Chondrocyte (in vitro differentiated cells): Measurements from ENCODE around the gene RPS14. TPM values are rescaled to one million over a fixed set of nuclear protein-coding genes. Genes with fewer than 3 reads are reported as not detected.
"Not testable (repeated sequence)": the region's sequence is repeated elsewhere in the genome, so short reads cannot be mapped to it uniquely, and the experiment has no call there.

Experiments
- DNase-seq: peaks from one replicate; pipeline ENCODE4 v3.0.0; 2021; ENCODE audit warnings: mixed read lengths, low spot score
- H3K27ac Mint-ChIP-seq: one replicate; pipeline ENCODE4 v1.8.0; 2021; ENCODE audit warnings: mild to moderate bottlenecking, moderate library complexity, mixed read lengths; ENCODE audit not compliant: unreplicated experiment
- H3K27me3 Mint-ChIP-seq: 2 replicates; pipeline ENCODE4 v1.8.0; 2021; ENCODE audit warnings: low read depth, mixed read lengths
- H3K36me3 Mint-ChIP-seq: 2 replicates; pipeline ENCODE4 v1.8.0; 2021; ENCODE audit warnings: low read depth, mixed read lengths
- H3K4me1 Mint-ChIP-seq: 2 replicates; pipeline ENCODE4 v1.8.0; 2021; ENCODE audit warnings: low read depth, mild to moderate bottlenecking, mixed read lengths
- H3K4me3 Mint-ChIP-seq: one replicate; pipeline ENCODE4 v1.8.0; 2021; ENCODE audit warnings: mild to moderate bottlenecking, moderate library complexity, mixed read lengths; ENCODE audit not compliant: unreplicated experiment
- H3K9me3 Mint-ChIP-seq: 2 replicates; pipeline ENCODE4 v1.8.0; 2021; ENCODE audit warnings: low read depth, mixed read lengths
- total RNA-seq: library from RNA; stranded (reverse); gene quantifications from 3 replicates; pipeline ENCODE4 v1.2.1, GENCODE V29; 2021
- TF ChIP-seq, protein P1 (sequence below): fragments of 200-600 bp; sonication (generic); IDR thresholded peaks from 2 replicates; pipeline ENCODE4 v1.5.0; 2021; ENCODE audit warnings: antibody characterized with exemption, mild to moderate bottlenecking, moderate library complexity

RPS14 gene
- total RNA-seq, 1 donor from 2014 or later, result 1,121 TPM

DNA sequence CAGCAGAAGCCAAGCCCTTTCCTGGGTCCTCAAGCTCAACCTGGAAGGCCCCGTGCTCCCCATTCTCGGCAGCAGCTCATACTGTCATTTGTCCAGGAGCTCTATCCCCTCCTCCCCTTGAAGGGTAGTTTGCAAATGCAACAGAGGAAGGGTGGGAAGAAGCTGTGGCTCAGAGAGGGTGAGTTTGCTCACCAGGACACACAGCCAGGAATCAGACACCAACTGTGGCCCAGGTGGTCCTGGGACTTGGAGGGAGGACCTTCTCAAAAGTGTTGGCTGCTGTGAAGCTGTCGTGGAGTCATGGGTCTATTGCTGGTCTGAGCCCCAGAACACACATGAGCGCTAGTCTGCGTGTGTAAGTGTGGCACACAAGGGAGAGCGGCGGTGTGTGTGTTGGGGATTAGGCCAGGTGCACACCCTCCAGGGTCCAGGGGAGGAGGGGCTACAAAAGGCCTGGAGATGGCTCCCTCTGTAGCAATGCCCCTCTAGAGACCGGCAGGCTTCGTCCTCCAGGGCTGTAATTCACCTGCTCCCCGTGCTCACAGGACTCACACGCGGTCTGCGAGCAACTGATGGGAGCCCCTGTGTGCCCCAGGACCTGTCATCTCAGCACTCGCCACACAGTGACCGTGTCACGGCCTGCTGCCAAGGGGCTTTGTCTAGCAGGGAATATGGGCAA lies 8.2 kb upstream of the RPS14 start:
- H3K9me3 Mint-ChIP-seq, result no peaks in the 10 kb centered on the region
- TF ChIP-seq, protein P1, sequence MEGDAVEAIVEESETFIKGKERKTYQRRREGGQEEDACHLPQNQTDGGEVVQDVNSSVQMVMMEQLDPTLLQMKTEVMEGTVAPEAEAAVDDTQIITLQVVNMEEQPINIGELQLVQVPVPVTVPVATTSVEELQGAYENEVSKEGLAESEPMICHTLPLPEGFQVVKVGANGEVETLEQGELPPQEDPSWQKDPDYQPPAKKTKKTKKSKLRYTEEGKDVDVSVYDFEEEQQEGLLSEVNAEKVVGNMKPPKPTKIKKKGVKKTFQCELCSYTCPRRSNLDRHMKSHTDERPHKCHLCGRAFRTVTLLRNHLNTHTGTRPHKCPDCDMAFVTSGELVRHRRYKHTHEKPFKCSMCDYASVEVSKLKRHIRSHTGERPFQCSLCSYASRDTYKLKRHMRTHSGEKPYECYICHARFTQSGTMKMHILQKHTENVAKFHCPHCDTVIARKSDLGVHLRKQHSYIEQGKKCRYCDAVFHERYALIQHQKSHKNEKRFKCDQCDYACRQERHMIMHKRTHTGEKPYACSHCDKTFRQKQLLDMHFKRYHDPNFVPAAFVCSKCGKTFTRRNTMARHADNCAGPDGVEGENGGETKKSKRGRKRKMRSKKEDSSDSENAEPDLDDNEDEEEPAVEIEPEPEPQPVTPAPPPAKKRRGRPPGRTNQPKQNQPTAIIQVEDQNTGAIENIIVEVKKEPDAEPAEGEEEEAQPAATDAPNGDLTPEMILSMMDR, result no peak
- no peak overlapping the region for H3K4me3 Mint-ChIP-seq
- DNase-seq, result no peak
- H3K27me3 Mint-ChIP-seq, result no peaks in the 10 kb centered on the region
- no peak overlapping the region for H3K27ac Mint-ChIP-seq
- H3K36me3 Mint-ChIP-seq, result no peaks in the 10 kb centered on the region
- H3K4me1 Mint-ChIP-seq, result peaks cover 22% of the 10 kb centered on the region

DNA sequence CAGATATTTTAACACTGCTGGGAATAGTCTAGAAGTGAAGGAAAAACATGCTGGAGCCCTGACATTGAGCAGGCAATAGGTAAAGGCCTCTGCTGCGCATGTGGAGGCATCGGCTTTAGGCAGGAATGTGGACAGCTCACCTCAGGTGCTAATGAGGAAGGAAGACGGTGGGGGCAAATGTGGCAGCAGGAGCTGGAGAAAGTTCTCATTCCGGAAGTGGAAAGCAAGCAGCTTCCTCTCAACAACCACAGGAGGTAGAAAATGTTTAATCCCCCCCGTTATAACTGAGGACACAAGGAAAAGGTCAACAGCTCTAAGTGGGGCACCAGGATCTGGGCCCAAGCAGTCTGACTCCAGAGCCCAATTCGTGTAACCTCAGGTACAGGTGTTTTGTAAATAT lies 7.6 kb upstream of the RPS14 start:
- no peaks in the 10 kb centered on the region for H3K36me3 Mint-ChIP-seq
- no peak overlapping the region for H3K27ac Mint-ChIP-seq
- H3K4me3 Mint-ChIP-seq, result no peak overlapping the region

DNA sequence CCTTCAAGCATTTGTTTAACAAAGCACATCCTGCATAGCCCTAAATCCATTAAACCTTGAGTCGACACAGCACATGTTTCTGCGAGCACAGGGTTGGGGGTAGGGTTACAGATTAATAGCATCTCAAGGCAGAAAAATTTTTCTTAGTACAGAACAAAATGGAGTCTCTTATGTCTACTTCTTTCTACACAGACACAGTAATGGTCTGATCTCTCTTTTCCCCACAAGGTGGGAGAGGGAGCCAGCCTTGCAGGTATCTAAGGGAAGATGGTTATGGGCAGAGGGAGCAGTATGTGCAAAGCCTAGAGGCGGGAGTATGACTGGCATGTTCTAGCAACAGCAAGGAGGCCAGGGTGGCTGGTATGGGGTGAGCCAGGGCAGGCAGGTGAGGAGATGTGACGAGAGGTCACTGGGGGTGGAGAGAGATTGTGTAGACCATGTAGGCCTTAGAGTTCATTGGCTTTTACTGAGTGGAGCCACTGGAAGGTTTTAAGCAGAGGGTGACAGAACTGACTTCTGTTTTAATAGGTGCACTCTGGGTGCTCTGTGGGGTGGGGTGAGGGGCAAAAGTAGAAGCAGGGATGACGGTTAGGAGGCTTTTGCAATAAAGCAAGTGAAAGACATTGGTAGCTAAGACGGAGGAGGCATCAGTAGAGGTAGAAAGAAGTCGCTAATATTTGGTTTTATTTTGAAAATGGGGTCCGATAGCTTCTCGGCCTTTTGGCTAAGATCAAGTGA lies 5.1 kb upstream of the RPS14 start:
- Mint-ChIP-seq H3K36me3 (no peaks in the 10 kb centered on the region), H3K4me1 (peaks cover 9% of the 10 kb centered on the region), H3K27ac (no peak overlapping the region), H3K4me3 (no peak overlapping the region), H3K9me3 (peaks cover 3% of the 10 kb centered on the region), H3K27me3 (no peaks in the 10 kb centered on the region)
- TF ChIP-seq, protein P1, result no peak
- no peak for DNase-seq

More for the DNA sequence above, 7.6 kb upstream of the RPS14 start:
- no peak for DNase-seq
- Mint-ChIP-seq H3K9me3 (no peaks in the 10 kb centered on the region), H3K27me3 (no peaks in the 10 kb centered on the region), H3K4me1 (peaks cover 19% of the 10 kb centered on the region)
- TF ChIP-seq, protein P1, result no peak

DNA sequence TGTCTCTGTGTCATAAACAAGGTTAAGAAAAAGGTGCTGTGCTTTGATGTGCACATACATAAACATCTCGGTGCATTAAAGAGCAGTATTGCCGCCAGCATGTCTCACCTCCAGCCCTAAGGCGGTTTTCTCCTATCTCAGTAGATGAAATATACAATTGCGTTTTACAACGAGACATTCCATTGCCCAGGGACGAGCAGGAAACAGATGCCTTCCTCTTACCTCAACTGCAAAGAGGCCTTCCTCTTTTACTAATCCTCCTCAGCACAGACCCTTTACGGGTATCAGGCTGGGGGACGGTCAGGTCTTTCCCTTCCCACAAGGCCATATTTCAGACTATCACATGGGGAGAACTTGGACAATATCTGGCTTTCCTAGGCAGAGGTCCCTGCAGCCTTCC lies 4.5 kb upstream of the RPS14 start:
- not testable (repeated sequence) for H3K4me3 Mint-ChIP-seq, H3K9me3 Mint-ChIP-seq, H3K4me1 Mint-ChIP-seq, DNase-seq, H3K36me3 Mint-ChIP-seq, H3K27ac Mint-ChIP-seq, H3K27me3 Mint-ChIP-seq

DNA sequence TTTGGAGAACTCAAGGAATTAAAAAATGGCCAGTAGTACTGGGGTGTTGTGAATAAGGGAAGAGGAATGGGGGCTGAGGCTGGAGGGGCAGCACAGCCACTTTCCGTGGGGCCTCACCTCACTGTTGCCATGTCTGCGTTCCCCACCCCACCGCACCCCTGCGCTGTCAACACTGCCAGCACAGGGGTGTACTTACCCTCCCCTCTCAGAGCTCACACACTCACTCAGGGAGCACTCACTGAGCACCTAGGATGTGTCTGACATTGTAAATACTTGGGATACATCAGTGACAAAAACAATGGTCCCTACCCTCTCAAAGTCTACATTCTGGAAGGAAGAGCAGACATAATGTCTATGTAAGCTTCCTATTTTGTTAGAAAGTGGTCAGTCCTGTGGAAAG lies 3.4 kb upstream of the RPS14 start:
- H3K9me3 Mint-ChIP-seq, result peaks cover 3% of the 10 kb centered on the region
- H3K4me1 Mint-ChIP-seq, result peaks cover 12% of the 10 kb centered on the region
- no peak overlapping the region for H3K4me3 Mint-ChIP-seq
- no peaks in the 10 kb centered on the region for H3K27me3 Mint-ChIP-seq
- H3K36me3 Mint-ChIP-seq, result peaks cover 8% of the 10 kb centered on the region
- H3K27ac Mint-ChIP-seq, result no peak overlapping the region
- TF ChIP-seq, protein P1, result no peak
- no peak for DNase-seq
